ENCODE data around the gene FAM174B. TPM values are rescaled to one million over a fixed set of nuclear protein-coding genes. Genes with fewer than 3 reads are reported as not detected.
A peak's percentile ranks its signal among the peaks of the same experiment; 100 is the strongest.

FAM174B gene
- total RNA-seq, 4 donors from 2014 or later, result 9.2 to 15.5 (median 13.3) TPM

DNA sequence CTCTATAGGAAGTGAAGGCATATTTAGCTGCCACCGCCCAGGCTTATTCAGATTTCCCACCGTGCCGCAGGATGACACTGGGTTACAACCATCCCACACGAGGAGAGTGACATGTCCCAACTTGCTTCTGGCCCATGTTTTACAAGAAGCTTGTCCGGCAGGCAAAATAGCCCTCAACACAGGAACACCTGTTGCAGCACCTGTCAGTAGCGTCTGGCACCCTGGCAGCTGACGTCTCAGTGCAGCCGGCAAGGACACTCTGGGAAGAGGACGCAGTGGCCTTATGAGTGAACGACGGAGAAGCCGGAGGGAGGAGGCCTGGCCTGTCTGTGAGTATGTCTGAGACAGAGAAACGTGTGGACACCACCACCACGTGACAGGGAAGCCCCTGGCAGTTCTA is 32.1 kb downstream of the FAM174B start:
- H3K4me3 ChIP-seq, result no peak overlapping the region
- 88 to 94% methylated on average over 5 to 10 of the region's 14 CpGs for WGBS, 2 donors (ENCODE audit: low coverage in 1 of 2)
- H3K36me3 ChIP-seq, result peaks cover 0 to 15% of the 10 kb centered on the region in 2 donors
- peaks cover 0 to 61% (median 25%) of the 10 kb centered on the region in 3 donors for H3K4me1 ChIP-seq
- H3K27me3 ChIP-seq, result no peaks in the 10 kb centered on the region
- H3K27ac ChIP-seq, result peak overlapping the region in 3 of 4 donors; percentile 61 to 81 (median 79)
- TF ChIP-seq POLR2AphosphoS5 (IDR thresholded peaks at IDR 0.05) (no peak), POLR2A (IDR thresholded peaks at IDR 0.05) (no peak), EP300 (IDR thresholded peaks at IDR 0.05) (no peak)
- TF ChIP-seq, protein P1, sequence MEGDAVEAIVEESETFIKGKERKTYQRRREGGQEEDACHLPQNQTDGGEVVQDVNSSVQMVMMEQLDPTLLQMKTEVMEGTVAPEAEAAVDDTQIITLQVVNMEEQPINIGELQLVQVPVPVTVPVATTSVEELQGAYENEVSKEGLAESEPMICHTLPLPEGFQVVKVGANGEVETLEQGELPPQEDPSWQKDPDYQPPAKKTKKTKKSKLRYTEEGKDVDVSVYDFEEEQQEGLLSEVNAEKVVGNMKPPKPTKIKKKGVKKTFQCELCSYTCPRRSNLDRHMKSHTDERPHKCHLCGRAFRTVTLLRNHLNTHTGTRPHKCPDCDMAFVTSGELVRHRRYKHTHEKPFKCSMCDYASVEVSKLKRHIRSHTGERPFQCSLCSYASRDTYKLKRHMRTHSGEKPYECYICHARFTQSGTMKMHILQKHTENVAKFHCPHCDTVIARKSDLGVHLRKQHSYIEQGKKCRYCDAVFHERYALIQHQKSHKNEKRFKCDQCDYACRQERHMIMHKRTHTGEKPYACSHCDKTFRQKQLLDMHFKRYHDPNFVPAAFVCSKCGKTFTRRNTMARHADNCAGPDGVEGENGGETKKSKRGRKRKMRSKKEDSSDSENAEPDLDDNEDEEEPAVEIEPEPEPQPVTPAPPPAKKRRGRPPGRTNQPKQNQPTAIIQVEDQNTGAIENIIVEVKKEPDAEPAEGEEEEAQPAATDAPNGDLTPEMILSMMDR (IDR thresholded peaks at IDR 0.05), result no peak
- ATAC-seq, result no peak
- no peaks in the 10 kb centered on the region for H3K9me3 ChIP-seq

DNA sequence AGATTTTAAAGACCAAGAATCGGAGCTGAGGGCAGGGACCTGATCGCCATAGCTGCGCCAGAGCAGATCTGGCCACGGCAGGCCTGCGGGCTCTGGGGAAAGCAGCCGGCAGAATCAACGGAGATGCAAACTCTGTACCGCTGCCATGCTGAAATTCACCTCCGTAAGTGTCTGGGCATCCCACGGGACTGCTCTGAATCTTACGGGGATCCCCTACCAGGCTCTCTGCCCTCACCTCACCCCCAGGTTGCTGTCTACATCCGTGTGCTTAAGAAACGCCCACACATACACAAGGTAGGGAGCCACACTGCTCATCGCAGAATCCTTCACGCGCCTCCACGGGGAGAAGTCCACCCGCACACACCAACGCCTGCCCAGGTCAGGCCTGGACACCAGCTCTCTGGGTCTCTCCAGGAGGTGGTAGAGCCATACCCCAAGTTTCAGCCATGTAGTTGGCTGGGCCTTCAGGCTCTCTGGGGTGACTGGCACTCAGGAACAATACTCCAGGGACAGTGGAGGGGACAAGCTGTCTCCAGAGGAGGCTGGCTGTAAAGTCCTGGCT is 33.5 kb downstream of the FAM174B start:
- H3K4me3 ChIP-seq, result no peak overlapping the region
- H3K27me3 ChIP-seq, result no peaks in the 10 kb centered on the region
- peaks cover 0 to 75% (median 25%) of the 10 kb centered on the region in 3 donors for H3K4me1 ChIP-seq
- WGBS, 2 donors (ENCODE audit: low coverage in 1 of 2), result 87 to 94% methylated on average over 4 to 5 of the region's 19 CpGs
- H3K9me3 ChIP-seq, result no peaks in the 10 kb centered on the region
- peak overlapping the region in 1 of 4 donors; percentile 81 for H3K27ac ChIP-seq
- TF ChIP-seq POLR2A (IDR thresholded peaks at IDR 0.05) (no peak), POLR2AphosphoS5 (IDR thresholded peaks at IDR 0.05) (no peak), EP300 (IDR thresholded peaks at IDR 0.05) (no peak)
- TF ChIP-seq, protein P1 (IDR thresholded peaks at IDR 0.05), result no peak
- no peak for ATAC-seq
- H3K36me3 ChIP-seq, result peaks cover 0 to 4% of the 10 kb centered on the region in 2 donors

DNA sequence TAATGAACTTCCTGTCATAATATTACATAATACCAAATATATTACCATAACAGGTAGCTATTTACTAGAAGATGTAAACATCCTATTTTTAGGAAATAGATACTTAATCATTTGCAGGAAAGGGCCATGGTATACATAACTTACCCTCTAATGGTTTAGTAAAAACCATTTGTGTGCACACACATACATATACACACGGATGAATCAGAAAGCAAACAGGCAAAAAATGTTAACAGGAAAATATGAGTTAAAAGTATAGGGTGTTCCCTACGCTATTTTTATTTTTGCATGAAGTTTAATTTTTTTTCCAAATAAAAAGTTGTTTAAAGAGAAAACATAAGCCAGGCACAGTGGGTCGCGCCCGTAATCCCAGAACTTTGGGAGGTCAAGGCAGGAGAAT is 34.6 kb downstream of the FAM174B start:
- H3K4me1 ChIP-seq, result peaks cover 0 to 84% (median 25%) of the 10 kb centered on the region in 3 donors
- 92 to 98% methylated on average over 5 of the region's 5 CpGs for WGBS, 2 donors (ENCODE audit: low coverage in 1 of 2)
- no peak for TF ChIP-seq POLR2AphosphoS5 (IDR thresholded peaks at IDR 0.05)
- TF ChIP-seq, protein P1 (IDR thresholded peaks at IDR 0.05), result no peak
- no peak for TF ChIP-seq POLR2A (IDR thresholded peaks at IDR 0.05)
- no peak for TF ChIP-seq EP300 (IDR thresholded peaks at IDR 0.05)

DNA sequence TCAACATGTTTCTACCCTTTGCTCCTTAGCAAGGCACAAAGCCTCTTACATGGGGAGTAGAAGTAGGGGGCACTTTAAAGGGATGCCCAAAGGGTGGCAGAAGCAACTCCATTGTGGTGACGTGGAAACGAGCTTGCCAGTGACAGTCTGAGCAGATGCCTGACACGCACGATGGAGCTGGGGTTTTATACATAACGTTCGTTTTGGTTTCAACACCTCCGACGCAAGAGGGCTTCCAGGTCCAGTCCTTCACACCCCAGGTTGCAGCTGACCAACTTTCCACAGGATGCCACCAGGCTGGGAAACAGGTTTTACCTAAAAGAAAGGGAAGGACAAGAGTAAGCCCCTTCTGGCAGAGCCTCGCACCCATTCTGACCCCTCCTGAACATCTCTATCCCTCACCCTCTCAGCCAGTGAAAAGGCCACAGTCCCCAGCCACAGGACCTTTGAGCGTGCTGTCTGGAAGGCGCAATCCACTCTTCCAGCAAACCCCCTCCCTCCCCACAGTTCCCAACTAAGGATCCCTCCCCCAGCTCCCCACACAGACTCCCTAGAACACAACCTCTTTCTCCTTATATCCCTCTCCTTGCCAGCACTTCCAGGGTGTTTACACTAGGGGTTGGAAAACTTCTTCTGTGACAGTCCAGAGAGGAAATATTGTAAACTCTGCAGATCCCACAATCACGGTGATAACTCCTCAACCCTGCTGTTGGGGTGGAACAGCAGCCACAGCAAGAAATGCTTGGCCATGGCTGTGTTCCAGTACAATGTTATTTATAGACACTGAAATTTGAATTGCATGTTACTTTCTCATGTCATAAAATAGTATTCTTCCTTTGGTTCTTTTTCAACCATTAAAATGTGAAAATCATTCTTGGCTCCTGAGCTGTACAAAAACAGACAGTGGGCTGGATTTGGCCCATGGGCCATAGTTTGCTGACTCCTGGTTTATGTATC is 36.2 kb downstream of the FAM174B start:
- H3K4me1 ChIP-seq, result peaks cover 0 to 68% (median 17%) of the 10 kb centered on the region in 3 donors
- H3K27ac ChIP-seq, result peak overlapping the region; percentile 7 to 77 (median 74)
- ATAC-seq, result peak; percentile 37
- no peaks in the 10 kb centered on the region for H3K27me3 ChIP-seq
- H3K9me3 ChIP-seq, result no peaks in the 10 kb centered on the region
- no peak overlapping the region for H3K4me3 ChIP-seq
- H3K36me3 ChIP-seq, result no peaks in the 10 kb centered on the region
- TF ChIP-seq POLR2AphosphoS5 (IDR thresholded peaks at IDR 0.05) (peak; percentile 79), EP300 (IDR thresholded peaks at IDR 0.05) (no peak), POLR2A (IDR thresholded peaks at IDR 0.05) (no peak)
- TF ChIP-seq, protein P1 (IDR thresholded peaks at IDR 0.05), result no peak
- WGBS, 2 donors (ENCODE audit: low coverage in 1 of 2), result 45 to 71% methylated on average over 5 to 11 of the region's 12 CpGs

More for the DNA sequence above, 34.6 kb downstream of the FAM174B start:
- no peak for ATAC-seq
- Histone ChIP-seq H3K36me3 (no peaks in the 10 kb centered on the region), H3K27me3 (no peaks in the 10 kb centered on the region), H3K27ac (no peak overlapping the region), H3K9me3 (no peaks in the 10 kb centered on the region), H3K4me3 (no peak overlapping the region)
